ENCODE results near the gene FAM47E. TPM values are rescaled to one million over a fixed set of nuclear protein-coding genes. Genes with fewer than 3 reads are reported as not detected.

FAM47E gene
- total and polyA plus RNA-seq, 2 donors (not counting 3 experiments of a cell fraction or from before 2014, with no cell fraction given), result 0.11 TPM; not detected in 1

DNA sequence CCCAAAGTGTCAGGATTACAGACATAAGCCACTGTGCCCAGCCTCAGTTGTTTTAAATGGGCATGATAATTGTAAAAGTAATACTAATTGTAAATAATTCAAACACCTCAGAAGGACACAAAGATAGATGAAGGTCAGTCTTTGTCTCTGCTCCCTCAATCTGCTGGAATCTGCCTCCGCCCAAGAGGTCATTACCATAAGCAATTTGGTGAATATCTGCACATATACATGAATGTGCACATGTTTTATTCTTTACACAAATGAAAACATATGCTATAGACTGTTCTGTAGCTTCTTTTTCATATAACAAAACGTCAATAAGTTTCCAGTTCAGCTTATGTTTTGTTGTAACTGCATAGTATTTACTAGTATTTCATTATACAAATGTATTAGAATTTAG lies 62.0 kb downstream of the FAM47E start:
- CTCF ChIA-PET, result interaction anchor here (1.5 kb wide), 1 partner anchor 134 kb away, joined by 3 read pairs; no protein-coding TSS in a partner anchor
- no peak overlapping the region for H3K4me2 ChIP-seq (ENCODE audit: insufficient read depth, low read length)

More for the DNA sequence above, 62.0 kb downstream of the FAM47E start:
- intact Hi-C loops (cut with micrococcal nuclease), result no loop called here
- Histone ChIP-seq H4K20me1 (replicated peaks; ENCODE audit: control insufficient read depth, extremely low read depth, insufficient read depth, low read length) (no peaks in the 10 kb centered on the region), H3K9me1 (replicated peaks; ENCODE audit: control insufficient read depth, extremely low read depth, insufficient read depth, low read length) (no peaks in the 10 kb centered on the region), H3K4me3 (replicated peaks in 1 of 3; ENCODE audit: insufficient read depth in 1 of 3, low read depth in 1 of 3, low read length in 3 of 3) (no peak overlapping the region), H3K36me3 (ENCODE audit: control insufficient read depth in 2 of 2, extremely low read depth in 1 of 2, insufficient read depth in 2 of 2, low read length in 2 of 2) (no peaks in the 10 kb centered on the region), H3K4me1 (ENCODE audit: control insufficient read depth, extremely low read depth, insufficient read depth, low read length) (no peaks in the 10 kb centered on the region), H3K9ac (replicated peaks; ENCODE audit: extremely low read depth, insufficient read depth, low read length) (no peak overlapping the region), H3K79me2 (ENCODE audit: control insufficient read depth, insufficient read depth, low read length) (no peaks in the 10 kb centered on the region), H3K27ac (ENCODE audit: insufficient read depth, low read depth, low read length) (no peak overlapping the region), H3K27me3 (ENCODE audit: control insufficient read depth in 2 of 2, insufficient read depth in 2 of 2, low read length in 2 of 2) (peaks cover 0 to 8% of the 10 kb centered on the region in 2 experiments), H2AFZ (ENCODE audit: low read depth, low read length) (no peak overlapping the region), H3K9me3 (replicated peaks; ENCODE audit: control insufficient read depth, insufficient read depth, low read length) (no peaks in the 10 kb centered on the region)
- dilution Hi-C loops (cut with MboI; ENCODE audit: extremely low pct_ligation_motif_present, low sequenced_read_pairs), result no loop called here
- no peak for TF ChIP-seq POLR2A (IDR thresholded peaks at IDR 0.05; ENCODE audit: low read depth, low read length)
- TF ChIP-seq FOS (IDR thresholded peaks at IDR 0.05; ENCODE audit: borderline replicate concordance, insufficient read depth, low read length), result no peak
- no peak for TF ChIP-seq MYC (IDR thresholded peaks at IDR 0.05; ENCODE audit: low read depth, low read length)
- TF ChIP-seq, protein P1, sequence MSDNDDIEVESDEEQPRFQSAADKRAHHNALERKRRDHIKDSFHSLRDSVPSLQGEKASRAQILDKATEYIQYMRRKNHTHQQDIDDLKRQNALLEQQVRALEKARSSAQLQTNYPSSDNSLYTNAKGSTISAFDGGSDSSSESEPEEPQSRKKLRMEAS (IDR thresholded peaks at IDR 0.05; ENCODE audit: insufficient read depth, insufficient read length), result no peak
- no peak for TF ChIP-seq JUN (IDR thresholded peaks at IDR 0.05; ENCODE audit: borderline replicate concordance, insufficient read depth, insufficient read length, low read depth)
- no peak for TF ChIP-seq GATA2 (IDR thresholded peaks at IDR 0.05; ENCODE audit: insufficient read depth, insufficient read length, low read depth, low read length)
- no peak for TF ChIP-seq EZH2 (IDR thresholded peaks at IDR 0.05; ENCODE audit: borderline replicate concordance, low read depth, low read length, severe bottlenecking)
- no peak for TF ChIP-seq POLR2AphosphoS5 (IDR thresholded peaks at IDR 0.05; ENCODE audit: insufficient read depth, low read depth, low read length)
- TF ChIP-seq, protein P2, sequence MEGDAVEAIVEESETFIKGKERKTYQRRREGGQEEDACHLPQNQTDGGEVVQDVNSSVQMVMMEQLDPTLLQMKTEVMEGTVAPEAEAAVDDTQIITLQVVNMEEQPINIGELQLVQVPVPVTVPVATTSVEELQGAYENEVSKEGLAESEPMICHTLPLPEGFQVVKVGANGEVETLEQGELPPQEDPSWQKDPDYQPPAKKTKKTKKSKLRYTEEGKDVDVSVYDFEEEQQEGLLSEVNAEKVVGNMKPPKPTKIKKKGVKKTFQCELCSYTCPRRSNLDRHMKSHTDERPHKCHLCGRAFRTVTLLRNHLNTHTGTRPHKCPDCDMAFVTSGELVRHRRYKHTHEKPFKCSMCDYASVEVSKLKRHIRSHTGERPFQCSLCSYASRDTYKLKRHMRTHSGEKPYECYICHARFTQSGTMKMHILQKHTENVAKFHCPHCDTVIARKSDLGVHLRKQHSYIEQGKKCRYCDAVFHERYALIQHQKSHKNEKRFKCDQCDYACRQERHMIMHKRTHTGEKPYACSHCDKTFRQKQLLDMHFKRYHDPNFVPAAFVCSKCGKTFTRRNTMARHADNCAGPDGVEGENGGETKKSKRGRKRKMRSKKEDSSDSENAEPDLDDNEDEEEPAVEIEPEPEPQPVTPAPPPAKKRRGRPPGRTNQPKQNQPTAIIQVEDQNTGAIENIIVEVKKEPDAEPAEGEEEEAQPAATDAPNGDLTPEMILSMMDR (IDR thresholded peaks at IDR 0.05; ENCODE audit: extremely low read depth in 1 of 2, insufficient read depth in 1 of 2, low read depth in 1 of 2, low read length in 2 of 2), result no peak
- BruUV-seq (replicated peaks), result no TSS peak
- POLR2A ChIA-PET, result no interaction called here
- FAIRE-seq (no peak), DNase-seq (ENCODE audit: low read depth, low spot score) (no peak)

Data from endothelial cell of umbilical vein (primary cell).